ELF-1 (cell line): ENCODE measurements around the gene KRTAP12-1.

Experiments
- DNase-seq: peaks from one replicate; pipeline ENCODE4 v3.0.0-alpha.2; 2016; ENCODE audit warnings: low read depth, low spot score

Gene KRTAP12-1

DNA sequence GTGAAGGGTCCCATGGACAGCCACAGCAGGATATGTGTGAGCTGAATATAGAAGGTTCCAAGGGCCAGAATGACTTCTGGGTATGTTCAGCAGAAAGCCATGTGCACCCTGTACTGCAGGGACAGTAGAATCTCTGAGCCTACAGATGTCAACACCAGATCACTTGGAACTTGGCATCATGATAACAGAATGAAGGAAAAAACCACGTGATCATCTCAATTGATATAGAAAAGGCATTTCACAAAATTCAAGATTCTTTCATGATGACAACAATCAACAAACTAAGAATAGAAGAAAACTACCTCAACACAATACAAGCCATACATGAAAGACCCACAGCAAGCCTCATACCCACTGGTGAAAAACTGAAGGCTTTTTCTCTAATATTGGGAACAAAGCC, 14.4 kb downstream of the KRTAP12-1 start:
- DNase-seq, result no peak

DNA sequence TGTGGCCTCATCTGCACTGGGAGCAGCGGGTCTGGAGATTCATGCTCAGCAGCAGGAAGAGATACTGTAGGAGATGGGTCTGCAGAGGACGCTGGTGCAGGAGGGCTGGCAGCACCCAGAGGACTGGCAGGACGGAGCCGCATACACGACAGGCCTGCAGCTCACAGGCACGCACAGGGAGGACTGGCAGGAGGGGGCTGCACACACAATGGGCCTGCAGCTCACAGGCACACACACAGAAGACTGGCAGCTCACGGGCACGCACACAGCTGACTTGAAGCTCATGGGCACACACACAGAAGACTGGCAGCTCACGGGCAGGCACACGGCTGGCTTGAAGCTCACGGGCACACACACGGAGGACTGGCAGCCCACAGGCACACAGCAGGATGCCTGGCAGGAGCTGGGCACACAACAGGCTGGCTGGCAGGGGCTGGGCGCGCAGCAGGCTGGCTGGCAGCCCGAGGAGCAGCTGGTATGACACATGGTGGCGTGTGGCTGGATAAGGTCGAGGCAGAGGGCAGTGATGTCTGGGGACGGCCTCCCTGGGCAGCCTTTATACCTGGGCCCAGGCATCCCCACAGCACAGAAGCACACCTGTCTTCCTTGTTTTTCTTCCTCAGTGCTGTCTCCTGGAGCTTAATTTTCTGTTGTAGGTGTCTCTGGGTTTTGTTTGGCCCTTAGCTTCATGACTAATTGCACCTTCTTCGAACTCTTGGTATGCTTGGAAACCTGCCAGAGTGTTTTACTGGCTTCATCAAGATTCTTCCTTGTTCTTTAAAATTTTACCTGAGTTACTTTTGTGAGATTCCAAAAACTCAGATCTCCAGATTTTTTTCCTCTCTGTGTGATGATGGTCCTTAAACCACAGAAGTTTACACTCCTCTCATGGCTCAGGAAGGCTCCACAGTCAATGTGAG, 15.3 kb downstream of the KRTAP12-1 start, which contains the start of gene KRTAP12-2:
KRTAP12-2 (minus strand) TSS at position 527 of the 920 bp plus-strand sequence; CDS start at position 486, 41 bp downstream.
- no peak for DNase-seq

DNA sequence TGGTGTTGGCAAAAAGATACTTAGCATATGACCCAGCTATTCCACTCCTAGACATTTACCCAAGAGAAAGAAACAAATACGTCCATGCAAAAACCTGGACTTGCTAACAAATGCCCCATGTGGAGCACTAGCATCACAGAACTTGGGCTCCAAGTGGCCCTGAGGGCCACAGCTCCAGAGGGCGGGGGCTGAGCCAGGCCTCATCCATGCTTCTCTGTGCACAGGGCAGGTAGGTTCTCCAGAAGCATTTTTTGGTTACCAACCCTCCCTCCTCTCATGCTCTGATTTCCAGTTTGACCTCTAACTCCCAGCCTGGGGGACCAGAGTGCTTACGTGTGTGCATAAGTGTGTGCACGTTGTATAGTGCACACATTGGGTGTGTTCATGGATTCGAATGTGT, 17.3 kb downstream of the KRTAP12-1 start:
- DNase-seq, result no peak

DNA sequence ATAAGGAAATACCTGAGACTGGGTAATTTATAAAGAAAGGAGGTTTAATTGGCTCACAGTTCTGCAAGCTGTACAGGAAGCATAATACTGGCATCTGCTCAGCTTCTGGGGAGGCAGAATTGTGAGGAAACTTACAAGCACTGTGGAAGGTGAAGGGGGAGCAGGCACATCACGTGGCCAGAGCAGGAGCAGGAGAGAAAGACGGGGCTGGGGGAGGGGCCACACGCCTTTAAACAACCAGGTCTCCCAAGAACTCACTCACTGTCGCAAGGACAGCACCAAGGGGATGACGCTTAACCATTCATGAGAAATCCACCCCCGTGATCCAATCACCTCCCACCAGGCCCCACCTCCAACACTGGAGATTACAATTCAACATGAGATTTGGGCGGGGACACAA, 20.4 kb downstream of the KRTAP12-1 start:
- peak; percentile 30 for DNase-seq

DNA sequence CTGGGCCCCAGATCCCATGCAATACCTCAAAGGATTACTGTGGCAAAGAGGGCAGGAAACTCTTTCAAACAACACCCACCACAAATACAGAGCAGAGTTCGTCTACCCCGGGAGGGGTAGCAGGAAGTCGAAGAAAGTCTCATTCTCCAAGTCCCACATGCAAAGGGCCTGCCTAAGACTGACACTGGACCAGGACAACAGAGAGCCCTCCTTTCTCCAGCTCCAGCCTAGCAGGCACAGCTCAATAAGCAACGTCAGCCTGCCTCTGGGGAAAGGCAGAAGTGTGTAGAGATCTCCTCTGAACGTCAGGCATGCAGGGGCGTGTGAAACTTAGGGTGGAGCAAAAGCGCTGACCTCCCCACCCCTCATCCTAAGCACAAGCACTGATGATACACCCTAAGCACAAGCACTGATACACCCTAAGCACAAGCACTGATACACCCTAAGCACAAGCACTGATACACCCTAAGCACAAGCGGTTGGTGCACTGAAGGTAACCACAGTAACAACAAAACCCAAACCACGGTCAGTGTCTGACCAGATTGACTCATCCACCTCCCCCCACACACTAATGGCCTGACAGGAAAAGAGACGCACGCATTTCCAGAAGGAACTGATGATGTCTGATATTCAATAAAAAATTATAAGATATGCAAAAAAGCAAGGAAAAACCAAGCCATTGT, 22.9 kb downstream of the KRTAP12-1 start:
- DNase-seq, result no peak

DNA sequence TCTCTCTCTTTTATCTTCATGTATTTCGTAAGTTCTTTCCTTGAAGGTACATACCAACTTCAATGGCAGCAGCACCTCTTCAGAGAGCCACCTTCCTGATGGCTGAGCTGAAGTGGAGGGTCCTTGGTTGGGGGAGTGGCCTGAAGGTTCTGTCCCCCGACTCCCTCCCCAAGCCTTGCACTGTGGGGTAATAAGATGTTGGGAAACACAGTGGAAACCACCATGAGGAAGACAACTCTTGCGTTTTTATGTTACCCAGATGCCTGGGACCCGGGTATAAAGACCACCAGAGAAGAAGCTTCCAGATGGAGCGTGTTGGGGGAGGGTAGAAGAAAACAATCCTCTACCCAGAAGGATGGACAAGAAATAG, 23.4 kb downstream of the KRTAP12-1 start:
- no peak for DNase-seq

DNA sequence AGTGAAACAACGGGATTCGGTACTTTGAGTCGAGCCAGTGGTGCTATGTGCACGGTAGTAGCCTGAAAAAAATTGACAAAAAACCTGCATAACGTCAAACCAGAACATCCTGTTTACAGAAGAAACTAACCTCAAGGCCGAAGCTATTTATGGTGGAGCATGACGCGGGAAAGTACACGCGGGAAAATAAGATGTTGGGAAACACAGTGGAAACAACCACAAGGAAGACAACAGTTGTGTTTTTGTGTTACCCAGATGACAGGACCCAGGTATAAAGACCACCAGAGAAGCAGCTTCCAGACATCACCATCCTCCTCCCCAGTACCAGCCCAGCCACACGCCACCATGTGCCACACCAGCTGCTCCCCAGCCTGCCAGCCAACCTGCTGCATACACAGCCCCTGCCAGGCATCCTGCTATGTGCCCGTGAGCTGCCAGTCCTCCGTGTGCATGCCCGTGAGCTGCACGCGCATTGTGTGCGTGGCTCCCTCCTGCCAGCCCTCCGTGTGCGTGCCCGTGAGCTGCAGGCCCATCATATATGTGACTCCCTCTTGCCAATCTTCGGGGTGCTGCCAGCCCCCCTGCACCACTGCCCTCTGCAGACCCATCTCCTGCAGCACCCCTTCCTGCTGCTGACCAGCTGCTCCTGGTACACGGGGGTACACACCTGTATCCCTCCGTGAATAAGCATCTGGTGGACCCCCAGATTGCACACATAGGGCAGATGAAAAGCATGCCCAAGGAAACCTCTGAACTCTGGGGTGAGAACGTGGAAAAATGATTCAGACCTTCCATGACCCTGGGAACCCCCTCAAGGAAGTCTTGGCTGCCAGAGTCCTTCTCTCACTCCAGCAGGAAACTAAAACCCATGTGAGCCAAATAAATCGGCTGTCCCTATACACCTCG, 24.1 kb downstream of the KRTAP12-1 start, which contains the start of gene KRTAP12-3:
KRTAP12-3 (plus strand) TSS at position 298 of the 906 bp plus-strand sequence; CDS start at position 346, 48 bp downstream.
- DNase-seq, result no peak

DNA sequence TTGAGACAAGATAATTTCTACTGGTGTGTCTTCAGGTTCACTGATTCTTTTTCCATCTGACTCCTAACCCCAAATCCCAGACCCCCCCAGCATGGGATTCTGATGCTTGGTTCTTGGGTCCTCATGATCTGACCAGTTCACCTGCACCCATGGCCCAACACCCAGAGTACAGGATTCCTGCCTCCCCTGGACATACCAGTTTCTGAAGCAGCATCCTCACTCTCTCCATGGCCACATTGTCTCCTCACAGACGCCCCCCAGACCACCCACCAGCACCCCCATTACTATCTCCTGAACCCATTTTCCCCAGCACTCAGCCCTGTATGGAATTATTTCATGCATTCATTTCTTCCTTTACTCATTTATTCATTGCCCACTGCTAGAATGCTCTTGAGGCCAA, 25.1 kb downstream of the KRTAP12-1 start:
- no peak for DNase-seq

DNA sequence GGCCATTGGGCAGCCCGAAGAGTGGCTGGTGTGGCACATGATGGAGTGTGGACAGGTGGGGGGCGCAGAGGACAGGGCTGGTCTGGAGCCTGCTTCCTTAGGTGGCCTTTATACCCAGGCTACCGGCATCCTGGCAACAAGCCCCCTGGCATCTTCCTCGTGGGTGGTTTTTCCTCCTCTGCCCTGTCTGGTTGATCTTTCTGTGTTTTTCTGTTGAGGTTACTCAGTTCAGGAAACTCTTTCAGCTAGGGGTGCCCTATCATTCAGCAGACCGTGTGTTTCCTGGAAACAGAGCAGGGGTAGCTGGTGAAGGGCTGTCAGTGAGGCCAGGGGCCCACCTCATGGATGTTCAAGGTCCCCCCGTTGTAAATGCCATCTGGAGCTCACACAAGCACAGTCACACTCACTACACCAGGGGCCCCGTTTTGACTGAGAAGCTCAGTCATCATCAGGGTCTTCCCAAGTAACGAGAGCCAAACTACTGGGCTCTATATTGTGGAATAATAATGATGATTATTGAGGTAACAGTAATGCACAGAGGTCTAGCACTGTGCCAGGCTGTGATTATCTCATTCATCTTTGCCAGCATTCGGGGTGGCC, 27.3 kb downstream of the KRTAP12-1 start, which contains the start of gene KRTAP12-4:
KRTAP12-4 (minus strand) TSS at position 84 of the 600 bp plus-strand sequence; CDS start at position 39, 45 bp downstream.
- no peak for DNase-seq

DNA sequence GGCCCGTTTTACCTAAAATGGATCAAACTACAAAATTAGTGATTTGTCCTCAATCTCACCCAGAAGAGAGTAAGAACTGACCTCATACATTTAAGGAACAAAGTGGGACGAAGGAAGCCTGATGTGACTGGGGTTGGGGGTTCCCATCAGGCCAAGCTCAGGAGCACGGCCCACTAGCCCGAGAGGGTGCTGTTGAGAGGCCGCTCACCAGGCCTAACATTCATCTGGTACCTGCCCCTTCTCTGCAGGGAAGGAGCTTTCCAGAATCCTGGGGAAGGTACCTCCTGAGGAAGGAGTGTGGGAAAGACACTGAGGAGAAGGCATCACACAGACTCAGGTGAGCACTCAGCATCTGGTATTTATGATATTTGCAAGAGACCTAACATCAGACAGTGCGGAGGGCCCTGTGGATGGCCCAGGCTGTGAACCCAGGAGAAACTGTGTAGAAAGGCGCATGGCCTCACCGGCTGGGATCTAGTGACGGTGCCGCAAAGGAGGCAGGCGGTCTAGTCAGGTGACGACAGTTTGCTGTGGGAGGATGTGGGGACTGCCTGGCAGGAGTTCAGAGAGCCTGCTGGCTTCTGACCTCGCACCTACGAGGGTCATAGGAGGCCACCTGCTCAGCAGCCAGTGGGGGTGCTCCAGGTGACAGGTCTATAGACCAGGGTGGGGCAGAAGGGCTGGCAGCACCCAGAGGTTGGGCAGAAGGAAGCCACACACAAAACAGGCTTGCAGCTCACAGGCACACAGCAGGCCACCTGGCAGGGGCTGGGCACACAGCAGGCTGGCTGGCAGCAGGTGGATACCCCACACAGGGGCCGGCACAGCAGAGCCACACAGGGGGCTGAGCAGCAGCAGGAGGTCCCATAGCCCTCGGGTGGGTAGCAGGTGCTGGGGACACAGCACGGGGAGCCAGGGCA, 28.0 kb downstream of the KRTAP12-1 start:
- no peak for DNase-seq

DNA sequence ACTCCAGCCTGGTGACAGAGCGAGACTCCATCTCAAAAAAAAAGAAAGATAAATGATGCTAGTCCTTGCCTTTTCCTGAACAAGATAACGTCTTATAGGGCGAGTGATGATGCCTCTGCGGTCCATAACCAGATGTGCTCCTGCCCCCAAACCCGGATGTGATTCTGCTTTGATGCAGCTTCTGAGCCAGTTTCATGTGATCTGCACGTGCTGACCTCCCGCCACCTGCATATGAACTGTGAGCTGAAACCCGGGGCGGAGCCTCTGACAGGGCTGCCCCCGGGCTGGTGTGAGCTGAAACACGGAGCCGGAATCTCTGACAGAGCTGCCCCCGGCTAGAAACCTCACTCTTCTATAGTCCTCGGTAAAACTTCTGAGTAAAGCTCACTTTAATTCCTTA, 28.8 kb downstream of the KRTAP12-1 start:
- peak; percentile 27 for DNase-seq

DNA sequence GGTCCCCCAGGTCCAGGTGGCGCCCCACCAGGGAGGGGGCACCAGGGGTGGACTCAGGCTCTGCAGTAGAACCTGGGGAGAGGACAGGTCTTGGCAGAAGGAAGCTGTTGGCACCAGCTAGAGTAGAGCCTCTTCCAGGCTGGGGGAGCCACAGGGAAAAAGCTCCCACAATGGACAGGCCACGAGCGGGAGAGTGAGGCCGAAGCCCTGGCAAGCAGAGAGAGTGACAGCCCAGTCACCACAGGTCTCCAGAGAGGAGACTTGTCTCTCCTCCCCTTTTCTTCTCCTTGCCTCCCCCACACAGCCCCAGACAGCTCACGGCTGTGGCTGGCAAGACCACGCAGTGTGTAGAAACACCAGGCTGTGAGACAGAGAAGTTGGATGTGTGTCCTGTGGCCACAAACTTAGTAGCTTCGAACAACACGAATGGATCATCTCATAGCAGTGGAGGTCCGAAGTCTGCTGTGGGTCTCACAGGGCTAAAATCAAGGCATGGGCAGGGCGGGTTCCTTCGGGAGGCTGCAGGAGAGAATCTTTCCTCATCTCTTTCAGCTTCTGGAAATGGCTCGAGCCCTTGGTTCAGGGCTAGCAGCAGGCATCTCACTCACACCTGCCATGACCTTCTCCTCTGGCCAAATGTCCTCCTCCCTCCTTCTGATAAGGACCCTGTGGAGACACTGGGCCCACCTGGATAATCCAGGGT, 30.8 kb downstream of the KRTAP12-1 start:
- DNase-seq, result no peak

DNA sequence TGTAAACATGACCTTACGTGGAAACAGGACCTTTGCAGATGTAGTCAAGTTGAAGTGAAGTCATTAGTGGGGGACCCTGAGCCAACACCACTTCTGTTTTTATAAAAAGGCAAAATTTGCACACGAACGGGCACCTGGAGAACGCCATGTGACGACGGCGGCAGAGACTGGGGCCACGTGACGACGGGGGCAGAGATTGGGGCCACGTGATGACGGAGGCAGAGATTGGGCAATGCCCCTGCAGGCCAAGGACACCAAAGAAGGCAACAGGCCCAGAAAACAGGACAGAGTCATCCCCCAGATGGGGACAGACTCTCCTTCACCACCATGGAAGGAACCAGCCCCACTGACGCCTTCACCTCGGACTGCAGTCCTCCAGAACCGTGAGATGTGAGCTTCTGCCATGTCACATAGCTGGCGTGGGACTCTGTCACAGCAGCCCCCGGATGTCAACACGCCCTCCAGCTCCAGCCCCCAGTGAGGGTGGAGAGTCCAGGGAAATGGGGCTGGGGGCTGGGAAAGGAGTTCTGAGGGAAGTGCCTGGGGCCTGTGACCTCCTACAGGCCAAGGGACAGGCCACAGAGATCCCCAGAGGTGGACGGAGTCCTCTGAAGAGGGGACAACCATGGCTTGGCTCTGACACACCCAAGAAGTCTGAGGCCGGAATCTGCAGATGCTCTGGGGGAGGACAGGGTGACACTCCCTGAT, 31.5 kb downstream of the KRTAP12-1 start:
- no peak for DNase-seq

DNA sequence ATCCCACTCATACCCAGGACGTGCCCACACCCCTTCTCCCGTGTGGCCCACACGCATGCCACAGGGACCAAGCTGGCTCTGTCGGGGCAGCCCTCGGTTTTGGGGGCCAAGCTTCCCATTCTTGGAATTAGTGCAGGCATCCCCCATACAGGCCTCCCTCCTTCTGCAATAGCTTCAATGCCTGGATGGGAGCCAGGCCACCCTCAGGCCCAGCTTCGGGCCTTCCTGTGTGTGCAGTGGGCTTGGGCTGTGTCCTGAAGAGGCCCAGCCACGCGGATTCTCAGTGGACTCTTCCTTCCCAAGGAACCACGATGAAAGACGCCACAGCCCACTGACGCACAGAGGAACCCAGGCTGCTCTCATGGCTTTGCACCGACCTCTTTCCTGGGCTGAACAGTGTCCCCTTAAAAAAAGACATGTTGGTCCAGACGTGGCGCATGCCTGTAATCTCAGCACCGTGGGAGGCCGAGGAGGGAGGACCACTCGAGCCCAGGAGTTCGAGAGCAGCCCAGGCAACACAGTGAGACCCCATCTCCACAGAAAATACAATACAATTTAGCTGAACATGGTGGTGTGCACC, 32.4 kb downstream of the KRTAP12-1 start:
- no peak for DNase-seq

DNA sequence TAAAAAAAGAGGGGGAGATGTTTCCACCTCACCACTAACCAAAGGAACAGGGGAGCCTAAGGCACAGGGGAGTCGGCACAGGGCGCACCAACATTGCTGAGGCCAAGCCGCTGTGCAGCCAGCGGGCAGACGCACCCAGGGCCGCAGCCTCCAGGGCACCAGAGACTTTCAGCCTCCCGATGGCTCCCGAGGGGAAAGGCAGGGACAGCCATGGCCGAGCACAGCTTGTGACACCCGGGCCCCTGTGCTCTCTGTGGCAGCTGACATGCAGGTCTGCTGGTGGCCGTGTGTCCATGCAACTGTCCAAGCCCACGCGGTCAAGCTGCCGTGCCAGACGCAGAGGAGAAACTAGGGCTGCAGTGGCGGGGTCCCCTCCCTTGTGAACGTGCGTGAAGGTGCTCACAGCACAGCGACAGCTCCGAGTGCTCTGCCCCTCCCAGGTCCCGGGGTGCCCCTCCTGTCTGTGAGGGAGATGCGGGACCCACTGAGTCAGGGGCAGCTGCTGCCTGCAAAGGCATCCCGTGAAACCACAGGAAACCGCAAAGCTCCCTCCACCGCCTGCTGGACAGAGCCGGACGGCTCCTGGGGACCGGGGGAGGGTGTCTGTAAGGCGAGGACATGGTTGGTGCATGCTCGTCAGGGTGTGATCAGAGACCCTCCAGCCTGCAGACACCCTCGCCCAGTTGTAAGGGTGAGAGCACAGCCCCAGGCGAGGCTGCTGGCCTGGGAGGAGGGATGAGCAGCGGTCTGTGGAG, 33.2 kb downstream of the KRTAP12-1 start:
- no peak for DNase-seq

DNA sequence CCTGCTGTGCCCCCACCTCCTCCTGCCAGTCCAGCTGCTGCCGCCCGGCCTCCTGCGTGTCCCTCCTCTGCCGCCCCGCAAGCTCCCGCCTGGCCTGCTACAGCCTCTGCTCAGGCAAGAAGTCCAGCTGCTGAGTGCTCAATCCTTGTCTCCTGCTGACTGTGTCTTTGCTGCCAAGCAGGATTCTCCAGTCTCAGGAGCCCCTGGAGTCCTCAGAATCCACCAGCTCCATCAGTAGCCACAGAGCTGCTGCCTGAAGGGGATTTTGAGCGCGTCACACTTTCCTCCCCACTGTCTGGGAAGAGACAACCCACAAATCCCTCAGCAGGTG, 34.8 kb downstream of the KRTAP12-1 start:
- DNase-seq, result peak; percentile 62

DNA sequence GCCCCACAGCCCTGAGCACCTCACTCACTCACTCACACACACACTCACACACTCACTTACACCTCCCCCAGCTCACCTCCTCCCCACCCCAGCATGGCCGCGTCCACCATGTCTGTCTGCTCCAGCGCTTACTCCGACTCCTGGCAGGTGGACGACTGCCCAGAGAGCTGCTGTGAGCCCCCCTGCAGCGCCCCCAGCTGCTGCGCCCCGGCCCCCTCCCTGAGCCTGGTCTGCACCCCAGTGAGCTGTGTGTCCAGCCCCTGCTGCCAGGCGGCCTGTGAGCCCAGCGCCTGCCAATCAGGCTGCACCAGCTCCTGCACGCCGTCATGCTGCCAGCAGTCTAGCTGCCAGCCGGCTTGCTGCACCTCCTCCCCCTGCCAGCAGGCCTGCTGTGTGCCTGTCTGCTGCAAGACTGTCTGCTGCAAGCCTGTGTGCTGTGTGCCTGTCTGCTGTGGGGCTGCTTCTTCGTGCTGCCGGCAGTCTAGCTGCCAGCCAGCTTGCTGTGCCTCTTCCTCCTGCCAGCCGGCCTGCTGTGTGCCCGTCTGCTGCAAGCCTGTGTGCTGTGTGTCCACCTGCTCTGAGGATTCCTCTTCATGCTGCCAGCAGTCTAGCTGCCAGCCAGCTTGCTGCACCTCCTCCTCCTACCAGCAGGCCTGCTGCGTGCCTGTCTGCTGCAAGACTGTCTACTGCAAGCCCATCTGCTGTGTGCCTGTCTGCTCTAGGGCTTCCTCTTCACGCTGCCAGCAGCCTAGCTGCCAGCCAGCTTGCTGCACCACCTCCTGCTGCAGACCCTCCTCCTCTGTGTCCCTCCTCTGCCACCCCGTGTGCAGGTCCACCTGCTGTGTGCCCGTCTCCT, 35.4 kb downstream of the KRTAP12-1 start, which contains the start of gene KRTAP10-11:
KRTAP10-11 (plus strand) TSS at position 49 of the 856 bp plus-strand sequence; CDS start at position 94, 45 bp downstream.
- peak; percentile 34 for DNase-seq
